GM23338 (cell line): ENCODE measurements around the gene NPC2. TPM values are rescaled to one million over a fixed set of nuclear protein-coding genes. Genes with fewer than 3 reads are reported as not detected.

ENCODE experiments used
- ATAC-seq: fragments of 200-7000 bp; cut with Tn5 transposase; 3 replicates; pipeline ENCODE4 v1.9.1; 2020
- DNase-seq: peaks from one replicate; pipeline ENCODE4 v3.0.0-alpha.2; 2015; ENCODE audit warnings: low spot score
- H2AFZ ChIP-seq: fragments of 200-600 bp; sonication (generic); 2 replicates; pipeline ENCODE4 v1.8.0; 2016; ENCODE audit warnings: antibody characterized with exemption, mild to moderate bottlenecking, moderate library complexity
- H3F3A ChIP-seq: fragments of 200-600 bp; sonication (generic); replicated peaks from 2 replicates; pipeline ENCODE4 v1.8.0; 2017; ENCODE audit warnings: antibody characterized with exemption, mixed run types, low read depth
- H3K27ac ChIP-seq: fragments of 200-600 bp; sonication (generic); 2 replicates; pipeline ENCODE4 v1.6.1; 2016; ENCODE audit warnings: low read depth
- H3K27me3 ChIP-seq: fragments of 200-600 bp; sonication (generic); 2 replicates; pipeline ENCODE4 v1.8.0; 2016; ENCODE audit warnings: mild to moderate bottlenecking, mixed run types, moderate library complexity; ENCODE audit not compliant: insufficient read depth
- H3K36me3 ChIP-seq: fragments of 200-600 bp; sonication (generic); 2 replicates; pipeline ENCODE4 v1.8.0; 2016; ENCODE audit warnings: mild to moderate bottlenecking; ENCODE audit not compliant: insufficient read depth
- H3K4me1 ChIP-seq: fragments of 200-600 bp; sonication (generic); 2 replicates; pipeline ENCODE4 v1.8.0; 2016; ENCODE audit warnings: mild to moderate bottlenecking, moderate library complexity; ENCODE audit not compliant: insufficient read depth
- H3K4me2 ChIP-seq: fragments of 200-600 bp; sonication (generic); 2 replicates; pipeline ENCODE4 v1.7.1; 2017; ENCODE audit warnings: mixed run types
- H3K4me3 ChIP-seq: fragments of 200-600 bp; sonication (generic); 2 replicates; pipeline ENCODE4 v1.6.1; 2016; ENCODE audit warnings: mixed run types
- H3K79me2 ChIP-seq: fragments of 200-600 bp; sonication (generic); replicated peaks from 2 replicates; pipeline ENCODE4 v1.8.0; 2017; ENCODE audit warnings: mild to moderate bottlenecking; ENCODE audit not compliant: insufficient read depth
- H3K9me2 ChIP-seq: fragments of 200-600 bp; sonication (generic); 2 replicates; pipeline ENCODE4 v1.8.0; 2017; ENCODE audit not compliant: insufficient read depth
- H4K20me1 ChIP-seq: fragments of 200-600 bp; sonication (generic); replicated peaks from 2 replicates; pipeline ENCODE4 v1.8.0; 2017; ENCODE audit warnings: mild to moderate bottlenecking; ENCODE audit not compliant: insufficient read depth
- H3K27ac Mint-ChIP-seq: 2 replicates; pipeline ENCODE4 v1.8.0; 2020; ENCODE audit warnings: inconsistent platforms, mild to moderate bottlenecking, moderate library complexity, mixed read lengths
- H3K27me3 Mint-ChIP-seq: 3 replicates; pipeline ENCODE4 v1.8.0; 2022; ENCODE audit warnings: low read depth, mild to moderate bottlenecking, moderate library complexity, mixed read lengths, inconsistent platforms; ENCODE audit not compliant: insufficient read depth, poor library complexity
- H3K36me3 Mint-ChIP-seq: 3 replicates; pipeline ENCODE4 v1.8.0; 2021; ENCODE audit warnings: low read depth, mild to moderate bottlenecking, inconsistent platforms, moderate library complexity, mixed read lengths
- H3K4me1 Mint-ChIP-seq: 3 replicates; pipeline ENCODE4 v1.8.0; 2020; ENCODE audit warnings: mild to moderate bottlenecking, inconsistent platforms, mixed read lengths
- H3K4me3 Mint-ChIP-seq: 3 replicates; pipeline ENCODE4 v1.8.0; 2021; ENCODE audit warnings: moderate library complexity, mild to moderate bottlenecking, inconsistent platforms, mixed read lengths
- H3K9me3 Mint-ChIP-seq: 3 replicates; pipeline ENCODE4 v1.8.0; 2020; ENCODE audit warnings: moderate library complexity, mild to moderate bottlenecking, inconsistent platforms, mixed read lengths
- CREB1 ChIP-seq: fragments of 250-450 bp; sonication (Bioruptor Pico); IDR thresholded peaks from 2 replicates; pipeline ENCODE4 v1.5.0; 2020; ENCODE audit warnings: low read depth, mild to moderate bottlenecking, moderate library complexity
- EZH2phosphoT487 ChIP-seq: fragments of 200-600 bp; sonication (generic); IDR thresholded peaks from one replicate; pipeline ENCODE4 v1.8.1; 2018; ENCODE audit warnings: antibody characterized with exemption; ENCODE audit not compliant: unreplicated experiment
- NANOG ChIP-seq: IDR thresholded peaks from 2 replicates; pipeline ENCODE4 v1.6.1; 2016; ENCODE audit warnings: antibody characterized with exemption, borderline replicate concordance
- POLR2AphosphoS5 ChIP-seq: IDR thresholded peaks from 2 replicates; pipeline ENCODE4 v1.6.1; 2016; ENCODE audit warnings: antibody characterized with exemption, low read depth
- STAT1 ChIP-seq: IDR thresholded peaks from one replicate; pipeline ENCODE4 v1.6.1; 2016; ENCODE audit warnings: antibody characterized with exemption; ENCODE audit not compliant: unreplicated experiment
- ZNF331 ChIP-seq: fragments of 250-450 bp; sonication (Bioruptor Pico); IDR thresholded peaks from 2 replicates; pipeline ENCODE4 v1.5.0; 2020; ENCODE audit warnings: low read depth, mild to moderate bottlenecking, moderate library complexity
- polyA plus RNA-seq: library from polyadenylated mRNA; unstranded; fragments of >200 nt; fragmentation: Nextera tagmentation; extraction: Ambion mirVana; gene quantifications from 2 replicates; pipeline ENCODE4 v1.2.1, GENCODE V29; 2016
- total RNA-seq: library from RNA; depleted of rRNA; stranded (reverse); fragments of >200 nt; shearing (Covaris generic); gene quantifications from 2 replicates; pipeline ENCODE4 v1.2.3, GENCODE V29; 2014
- TF ChIP-seq, protein P1 (sequence below): IDR thresholded peaks from 2 replicates; pipeline ENCODE4 v1.6.1; 2016; ENCODE audit warnings: antibody characterized with exemption
- TF ChIP-seq, protein P2 (sequence below): IDR thresholded peaks from one replicate; pipeline ENCODE4 v1.6.1; 2018; ENCODE audit warnings: antibody characterized with exemption; ENCODE audit not compliant: unreplicated experiment
- TF ChIP-seq, protein P3 (sequence below): fragments of 250-450 bp; sonication (Bioruptor Pico); IDR thresholded peaks from 2 replicates; pipeline ENCODE4 v1.5.0; 2020; ENCODE audit warnings: mild to moderate bottlenecking, moderate library complexity

Gene NPC2
- total and polyA plus RNA-seq, 2 experiments from 2014 or later, result 287 to 344 TPM

DNA sequence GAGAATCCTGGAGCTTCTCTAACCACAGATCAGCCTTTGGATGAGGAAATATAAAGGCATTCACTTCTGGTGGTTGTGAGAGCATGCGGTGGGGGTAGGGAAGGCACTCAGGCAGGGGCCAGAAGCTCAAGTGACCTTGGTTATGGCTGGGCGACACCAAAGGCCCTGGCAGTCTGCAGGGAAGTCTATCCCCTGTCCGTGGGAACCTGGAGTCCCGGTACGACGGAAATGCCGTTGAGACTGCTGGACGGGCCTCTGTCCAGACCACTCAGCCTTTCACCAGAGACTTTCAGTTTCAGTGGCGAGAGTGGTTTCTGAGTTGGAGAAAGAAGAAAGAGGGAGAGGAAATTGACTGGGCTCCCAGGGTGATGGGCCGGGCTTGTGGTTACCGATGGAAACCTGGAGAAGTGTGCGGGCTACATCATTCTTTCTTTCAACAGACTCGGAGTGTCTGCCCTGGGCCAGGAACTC is 21.4 kb upstream of the NPC2 start:
- Histone ChIP-seq H3K9me2 (no peaks in the 10 kb centered on the region; the same call in 1 of the 2 replicates), H4K20me1 (no peaks in the 10 kb centered on the region), H3K36me3 (no peaks in the 10 kb centered on the region), H3K79me2 (no peaks in the 10 kb centered on the region), H3K27ac (no peak overlapping the region), H3K27me3 (no peaks in the 10 kb centered on the region), H2AFZ (peak overlapping the region; percentile 83), H3F3A (no peaks in the 10 kb centered on the region), H3K4me3 (no peak overlapping the region), H3K4me2 (no peak overlapping the region), H3K4me1 (no peaks in the 10 kb centered on the region)
- Mint-ChIP-seq H3K4me1 (peaks cover 34% of the 10 kb centered on the region), H3K36me3 (no peaks in the 10 kb centered on the region), H3K27ac (no peak overlapping the region), H3K9me3 (no peaks in the 10 kb centered on the region; the same call in 2 of the 3 replicates), H3K27me3 (peaks cover 27% of the 10 kb centered on the region), H3K4me3 (no peak overlapping the region)
- TF ChIP-seq, protein P1, sequence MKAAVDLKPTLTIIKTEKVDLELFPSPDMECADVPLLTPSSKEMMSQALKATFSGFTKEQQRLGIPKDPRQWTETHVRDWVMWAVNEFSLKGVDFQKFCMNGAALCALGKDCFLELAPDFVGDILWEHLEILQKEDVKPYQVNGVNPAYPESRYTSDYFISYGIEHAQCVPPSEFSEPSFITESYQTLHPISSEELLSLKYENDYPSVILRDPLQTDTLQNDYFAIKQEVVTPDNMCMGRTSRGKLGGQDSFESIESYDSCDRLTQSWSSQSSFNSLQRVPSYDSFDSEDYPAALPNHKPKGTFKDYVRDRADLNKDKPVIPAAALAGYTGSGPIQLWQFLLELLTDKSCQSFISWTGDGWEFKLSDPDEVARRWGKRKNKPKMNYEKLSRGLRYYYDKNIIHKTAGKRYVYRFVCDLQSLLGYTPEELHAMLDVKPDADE, result no peak
- TF ChIP-seq CREB1 (CRISPR knock-in tag), result no peak
- no peak for TF ChIP-seq EZH2phosphoT487
- TF ChIP-seq STAT1, result no peak
- no peak for TF ChIP-seq ZNF331 (CRISPR knock-in tag)
- no peak for TF ChIP-seq NANOG
- TF ChIP-seq, protein P2, sequence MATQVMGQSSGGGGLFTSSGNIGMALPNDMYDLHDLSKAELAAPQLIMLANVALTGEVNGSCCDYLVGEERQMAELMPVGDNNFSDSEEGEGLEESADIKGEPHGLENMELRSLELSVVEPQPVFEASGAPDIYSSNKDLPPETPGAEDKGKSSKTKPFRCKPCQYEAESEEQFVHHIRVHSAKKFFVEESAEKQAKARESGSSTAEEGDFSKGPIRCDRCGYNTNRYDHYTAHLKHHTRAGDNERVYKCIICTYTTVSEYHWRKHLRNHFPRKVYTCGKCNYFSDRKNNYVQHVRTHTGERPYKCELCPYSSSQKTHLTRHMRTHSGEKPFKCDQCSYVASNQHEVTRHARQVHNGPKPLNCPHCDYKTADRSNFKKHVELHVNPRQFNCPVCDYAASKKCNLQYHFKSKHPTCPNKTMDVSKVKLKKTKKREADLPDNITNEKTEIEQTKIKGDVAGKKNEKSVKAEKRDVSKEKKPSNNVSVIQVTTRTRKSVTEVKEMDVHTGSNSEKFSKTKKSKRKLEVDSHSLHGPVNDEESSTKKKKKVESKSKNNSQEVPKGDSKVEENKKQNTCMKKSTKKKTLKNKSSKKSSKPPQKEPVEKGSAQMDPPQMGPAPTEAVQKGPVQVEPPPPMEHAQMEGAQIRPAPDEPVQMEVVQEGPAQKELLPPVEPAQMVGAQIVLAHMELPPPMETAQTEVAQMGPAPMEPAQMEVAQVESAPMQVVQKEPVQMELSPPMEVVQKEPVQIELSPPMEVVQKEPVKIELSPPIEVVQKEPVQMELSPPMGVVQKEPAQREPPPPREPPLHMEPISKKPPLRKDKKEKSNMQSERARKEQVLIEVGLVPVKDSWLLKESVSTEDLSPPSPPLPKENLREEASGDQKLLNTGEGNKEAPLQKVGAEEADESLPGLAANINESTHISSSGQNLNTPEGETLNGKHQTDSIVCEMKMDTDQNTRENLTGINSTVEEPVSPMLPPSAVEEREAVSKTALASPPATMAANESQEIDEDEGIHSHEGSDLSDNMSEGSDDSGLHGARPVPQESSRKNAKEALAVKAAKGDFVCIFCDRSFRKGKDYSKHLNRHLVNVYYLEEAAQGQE, result no peak
- DNase-seq (peak; percentile 37), ATAC-seq (no peak)

DNA sequence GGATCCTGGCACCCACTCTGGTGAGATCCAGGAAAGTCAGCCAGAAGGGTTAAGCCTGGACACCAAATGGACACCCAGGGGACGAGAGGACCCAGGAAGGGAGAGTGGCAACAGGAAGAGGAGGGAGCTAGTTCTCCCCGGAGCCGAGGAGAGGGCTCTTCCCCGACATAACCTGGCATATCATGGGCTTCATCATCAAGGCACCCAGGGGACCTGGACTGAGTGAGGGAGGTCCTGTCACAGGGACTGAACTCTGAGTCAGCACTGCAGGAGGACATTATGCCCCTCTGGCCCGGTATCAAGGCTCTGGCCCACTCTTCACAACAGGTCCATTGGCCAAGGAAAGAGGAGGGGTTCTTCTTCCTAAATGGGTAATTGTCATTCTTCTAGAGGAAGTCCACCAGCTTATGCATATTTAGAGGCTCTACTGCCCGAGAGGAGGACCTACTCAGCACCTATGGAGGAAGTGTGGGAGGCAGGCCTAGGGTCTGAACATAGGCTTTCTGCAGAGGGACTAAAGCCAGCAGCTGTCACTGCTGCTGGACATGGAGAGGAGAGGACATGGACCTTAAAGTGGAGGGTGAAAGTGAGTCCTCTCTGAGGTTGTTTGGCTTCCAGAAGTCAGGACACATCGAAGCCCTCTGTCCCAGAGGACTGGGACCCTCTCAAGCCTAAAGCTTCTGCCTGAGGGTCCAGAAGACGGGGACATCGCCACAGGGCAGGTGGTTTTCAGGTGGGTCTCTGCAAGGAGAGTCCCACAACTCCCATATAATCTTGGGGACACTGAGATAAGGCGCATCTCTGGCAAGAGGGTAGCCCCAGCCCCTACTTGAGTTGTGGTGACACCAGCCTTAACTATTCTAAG is 19.1 kb upstream of the NPC2 start:
- H3K4me1 Mint-ChIP-seq, result peaks cover 48% of the 10 kb centered on the region
- DNase-seq (no peak), ATAC-seq (no peak)
- no peak overlapping the region for H3K4me3 ChIP-seq
- no peaks in the 10 kb centered on the region for H3K79me2 ChIP-seq
- no peaks in the 10 kb centered on the region for H3K36me3 ChIP-seq
- no peaks in the 10 kb centered on the region for H3K4me1 ChIP-seq
- H3K27ac ChIP-seq, result no peak overlapping the region
- H3K27me3 Mint-ChIP-seq, result peaks cover 35% of the 10 kb centered on the region
- H2AFZ ChIP-seq, result no peak overlapping the region
- no peaks in the 10 kb centered on the region for H3K27me3 ChIP-seq
- no peaks in the 10 kb centered on the region for H3K36me3 Mint-ChIP-seq
- no peak overlapping the region for H3K27ac Mint-ChIP-seq
- no peaks in the 10 kb centered on the region for H3F3A ChIP-seq
- H4K20me1 ChIP-seq, result no peaks in the 10 kb centered on the region
- no peaks in the 10 kb centered on the region; the same call in 2 of the 3 replicates for H3K9me3 Mint-ChIP-seq
- H3K4me2 ChIP-seq, result no peak overlapping the region
- no peaks in the 10 kb centered on the region; the same call in 1 of the 2 replicates for H3K9me2 ChIP-seq
- H3K4me3 Mint-ChIP-seq, result no peak overlapping the region
- TF ChIP-seq POLR2AphosphoS5 (no peak), NANOG (no peak), EZH2phosphoT487 (no peak), ZNF331 (CRISPR knock-in tag) (no peak)
- TF ChIP-seq, protein P3, sequence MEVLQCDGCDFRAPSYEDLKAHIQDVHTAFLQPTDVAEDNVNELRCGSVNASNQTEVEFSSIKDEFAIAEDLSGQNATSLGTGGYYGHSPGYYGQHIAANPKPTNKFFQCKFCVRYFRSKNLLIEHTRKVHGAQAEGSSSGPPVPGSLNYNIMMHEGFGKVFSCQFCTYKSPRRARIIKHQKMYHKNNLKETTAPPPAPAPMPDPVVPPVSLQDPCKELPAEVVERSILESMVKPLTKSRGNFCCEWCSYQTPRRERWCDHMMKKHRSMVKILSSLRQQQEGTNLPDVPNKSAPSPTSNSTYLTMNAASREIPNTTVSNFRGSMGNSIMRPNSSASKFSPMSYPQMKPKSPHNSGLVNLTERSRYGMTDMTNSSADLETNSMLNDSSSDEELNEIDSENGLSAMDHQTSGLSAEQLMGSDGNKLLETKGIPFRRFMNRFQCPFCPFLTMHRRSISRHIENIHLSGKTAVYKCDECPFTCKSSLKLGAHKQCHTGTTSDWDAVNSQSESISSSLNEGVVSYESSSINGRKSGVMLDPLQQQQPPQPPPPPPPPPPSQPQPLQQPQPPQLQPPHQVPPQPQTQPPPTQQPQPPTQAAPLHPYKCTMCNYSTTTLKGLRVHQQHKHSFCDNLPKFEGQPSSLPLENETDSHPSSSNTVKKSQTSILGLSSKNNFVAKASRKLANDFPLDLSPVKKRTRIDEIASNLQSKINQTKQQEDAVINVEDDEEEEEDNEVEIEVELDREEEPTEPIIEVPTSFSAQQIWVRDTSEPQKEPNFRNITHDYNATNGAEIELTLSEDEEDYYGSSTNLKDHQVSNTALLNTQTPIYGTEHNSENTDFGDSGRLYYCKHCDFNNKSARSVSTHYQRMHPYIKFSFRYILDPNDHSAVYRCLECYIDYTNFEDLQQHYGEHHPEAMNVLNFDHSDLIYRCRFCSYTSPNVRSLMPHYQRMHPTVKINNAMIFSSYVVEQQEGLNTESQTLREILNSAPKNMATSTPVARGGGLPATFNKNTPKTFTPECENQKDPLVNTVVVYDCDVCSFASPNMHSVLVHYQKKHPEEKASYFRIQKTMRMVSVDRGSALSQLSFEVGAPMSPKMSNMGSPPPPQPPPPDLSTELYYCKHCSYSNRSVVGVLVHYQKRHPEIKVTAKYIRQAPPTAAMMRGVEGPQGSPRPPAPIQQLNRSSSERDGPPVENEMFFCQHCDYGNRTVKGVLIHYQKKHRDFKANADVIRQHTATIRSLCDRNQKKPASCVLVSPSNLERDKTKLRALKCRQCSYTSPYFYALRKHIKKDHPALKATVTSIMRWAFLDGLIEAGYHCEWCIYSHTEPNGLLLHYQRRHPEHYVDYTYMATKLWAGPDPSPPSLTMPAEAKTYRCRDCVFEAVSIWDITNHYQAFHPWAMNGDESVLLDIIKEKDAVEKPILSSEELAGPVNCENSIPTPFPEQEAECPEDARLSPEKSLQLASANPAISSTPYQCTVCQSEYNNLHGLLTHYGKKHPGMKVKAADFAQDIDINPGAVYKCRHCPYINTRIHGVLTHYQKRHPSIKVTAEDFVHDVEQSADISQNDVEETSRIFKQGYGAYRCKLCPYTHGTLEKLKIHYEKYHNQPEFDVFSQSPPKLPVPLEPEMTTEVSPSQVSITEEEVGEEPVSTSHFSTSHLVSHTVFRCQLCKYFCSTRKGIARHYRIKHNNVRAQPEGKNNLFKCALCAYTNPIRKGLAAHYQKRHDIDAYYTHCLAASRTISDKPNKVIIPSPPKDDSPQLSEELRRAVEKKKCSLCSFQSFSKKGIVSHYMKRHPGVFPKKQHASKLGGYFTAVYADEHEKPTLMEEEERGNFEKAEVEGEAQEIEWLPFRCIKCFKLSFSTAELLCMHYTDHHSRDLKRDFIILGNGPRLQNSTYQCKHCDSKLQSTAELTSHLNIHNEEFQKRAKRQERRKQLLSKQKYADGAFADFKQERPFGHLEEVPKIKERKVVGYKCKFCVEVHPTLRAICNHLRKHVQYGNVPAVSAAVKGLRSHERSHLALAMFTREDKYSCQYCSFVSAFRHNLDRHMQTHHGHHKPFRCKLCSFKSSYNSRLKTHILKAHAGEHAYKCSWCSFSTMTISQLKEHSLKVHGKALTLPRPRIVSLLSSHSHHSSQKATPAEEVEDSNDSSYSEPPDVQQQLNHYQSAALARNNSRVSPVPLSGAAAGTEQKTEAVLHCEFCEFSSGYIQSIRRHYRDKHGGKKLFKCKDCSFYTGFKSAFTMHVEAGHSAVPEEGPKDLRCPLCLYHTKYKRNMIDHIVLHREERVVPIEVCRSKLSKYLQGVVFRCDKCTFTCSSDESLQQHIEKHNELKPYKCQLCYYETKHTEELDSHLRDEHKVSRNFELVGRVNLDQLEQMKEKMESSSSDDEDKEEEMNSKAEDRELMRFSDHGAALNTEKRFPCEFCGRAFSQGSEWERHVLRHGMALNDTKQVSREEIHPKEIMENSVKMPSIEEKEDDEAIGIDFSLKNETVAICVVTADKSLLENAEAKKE (CRISPR knock-in tag), result no peak
